ENCODE results near the gene CHL1.

CHL1 gene

DNA sequence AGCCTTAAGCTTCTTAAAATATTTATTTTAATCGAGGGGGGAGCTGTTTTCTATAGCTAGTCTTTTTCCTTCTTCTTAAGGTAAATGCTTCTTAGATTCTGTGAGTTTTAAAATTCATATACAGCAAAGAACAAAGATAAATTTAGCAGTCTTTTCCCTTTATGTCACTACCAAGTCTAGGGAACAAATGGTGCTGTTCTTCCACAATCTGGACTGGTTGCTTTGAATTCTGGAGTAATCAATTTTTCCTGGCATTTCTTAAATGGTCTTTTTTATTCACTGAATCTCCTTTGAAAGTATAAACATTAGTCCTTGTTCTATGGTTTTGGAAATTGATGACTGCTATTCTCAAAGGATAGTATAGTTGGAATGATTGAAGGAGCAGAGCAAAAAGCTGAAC lies 82.8 kb downstream of the CHL1 start:
- no peak for DNase-seq

GRCh38 chr3:280681-281080 lies 84.1 kb downstream of the CHL1 start:
- DNase-seq: no peak

- no peak for DNase-seq
Measured at GRCh38 chr3:284322-284721, 87.8 kb downstream of the CHL1 start.

DNA sequence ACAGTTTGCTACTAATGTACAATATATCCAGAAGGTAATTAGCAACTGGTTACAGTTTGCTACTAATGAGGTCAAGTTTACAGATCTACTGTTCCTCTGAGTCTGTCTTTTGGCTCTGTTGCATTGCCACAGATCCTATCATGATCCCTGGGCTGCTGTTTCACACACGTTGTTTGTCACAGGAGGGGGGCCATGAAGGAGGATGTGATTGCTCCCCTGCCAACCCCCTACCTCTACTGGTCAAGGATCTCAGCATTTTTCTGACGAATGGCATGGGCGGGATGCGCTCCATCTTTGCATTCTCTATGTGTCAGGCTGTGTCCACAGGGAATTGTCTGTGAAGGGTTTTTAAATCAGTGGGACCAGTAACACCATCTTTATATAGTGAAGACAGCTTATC lies 91.9 kb downstream of the CHL1 start:
- no peak for DNase-seq

- no peak for DNase-seq
Measured at GRCh38 chr3:291028-291427, 94.5 kb downstream of the CHL1 start.

- DNase-seq: no peak
Measured at GRCh38 chr3:291646-292436, 95.3 kb downstream of the CHL1 start.

DNA sequence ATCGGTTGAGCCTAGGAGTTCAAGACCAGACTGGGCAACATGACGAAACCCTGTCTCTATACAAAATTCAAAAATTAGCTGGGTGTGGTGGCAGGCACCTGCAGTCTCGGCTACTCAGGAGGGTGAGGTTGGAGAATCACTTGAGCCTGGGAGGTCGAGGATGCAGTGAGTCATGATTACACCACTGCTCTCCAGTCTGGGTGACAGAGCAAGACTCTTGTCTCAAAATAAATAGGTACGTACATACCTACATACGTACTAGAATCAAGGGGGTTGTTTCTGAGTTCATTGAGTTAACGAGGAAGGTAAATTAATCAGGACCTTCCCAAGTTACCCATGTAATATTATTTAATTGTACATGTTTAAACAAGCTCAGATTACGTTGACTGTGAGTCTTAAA lies 97.5 kb downstream of the CHL1 start:
- DNase-seq: no peak

GRCh38 chr3:294581-294980 lies 98.0 kb downstream of the CHL1 start:
- no peak for DNase-seq

GRCh38 chr3:295166-295565 lies 98.6 kb downstream of the CHL1 start:
- no peak for DNase-seq

DNA sequence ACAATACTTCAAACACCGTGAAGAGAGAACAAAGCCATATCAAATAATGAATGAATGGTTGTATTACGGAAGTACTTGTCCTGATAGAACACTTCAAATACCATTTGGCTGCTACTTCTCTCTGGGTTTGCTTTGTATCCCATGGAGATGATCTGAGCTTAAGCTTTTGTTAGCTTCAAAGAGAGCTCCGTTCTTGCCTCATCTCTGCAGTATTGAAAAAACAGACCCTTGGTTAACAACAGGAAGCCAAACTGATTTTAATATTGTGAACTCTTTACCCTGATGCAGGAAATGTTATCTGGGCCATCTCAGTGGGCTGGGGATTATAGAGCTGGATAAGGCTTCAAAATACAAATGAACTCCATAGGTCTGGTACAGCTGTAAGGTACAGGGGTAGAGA lies 101.0 kb downstream of the CHL1 start:
- no peak for DNase-seq

- DNase-seq: no peak
Measured at GRCh38 chr3:299590-300301, 103.2 kb downstream of the CHL1 start.

DNA sequence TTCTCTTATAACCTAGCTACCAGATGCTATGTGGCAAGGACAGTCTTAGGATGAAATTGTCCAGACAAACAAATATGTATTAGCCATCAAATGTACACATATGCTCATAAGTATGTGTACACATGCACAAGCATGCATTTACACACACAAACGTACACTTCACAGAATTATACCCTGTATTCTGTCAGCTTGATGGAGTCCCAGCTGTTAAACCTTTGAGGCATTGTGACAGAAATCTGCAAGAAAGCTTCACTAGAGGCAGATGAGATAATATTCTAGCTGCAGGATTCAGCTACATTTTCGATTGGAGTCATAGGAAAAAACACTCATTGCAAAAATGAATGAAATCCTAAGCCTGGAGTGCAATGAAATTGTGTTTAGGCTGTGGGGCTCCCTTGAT lies 110.6 kb downstream of the CHL1 start:
- no peak for DNase-seq

DNA sequence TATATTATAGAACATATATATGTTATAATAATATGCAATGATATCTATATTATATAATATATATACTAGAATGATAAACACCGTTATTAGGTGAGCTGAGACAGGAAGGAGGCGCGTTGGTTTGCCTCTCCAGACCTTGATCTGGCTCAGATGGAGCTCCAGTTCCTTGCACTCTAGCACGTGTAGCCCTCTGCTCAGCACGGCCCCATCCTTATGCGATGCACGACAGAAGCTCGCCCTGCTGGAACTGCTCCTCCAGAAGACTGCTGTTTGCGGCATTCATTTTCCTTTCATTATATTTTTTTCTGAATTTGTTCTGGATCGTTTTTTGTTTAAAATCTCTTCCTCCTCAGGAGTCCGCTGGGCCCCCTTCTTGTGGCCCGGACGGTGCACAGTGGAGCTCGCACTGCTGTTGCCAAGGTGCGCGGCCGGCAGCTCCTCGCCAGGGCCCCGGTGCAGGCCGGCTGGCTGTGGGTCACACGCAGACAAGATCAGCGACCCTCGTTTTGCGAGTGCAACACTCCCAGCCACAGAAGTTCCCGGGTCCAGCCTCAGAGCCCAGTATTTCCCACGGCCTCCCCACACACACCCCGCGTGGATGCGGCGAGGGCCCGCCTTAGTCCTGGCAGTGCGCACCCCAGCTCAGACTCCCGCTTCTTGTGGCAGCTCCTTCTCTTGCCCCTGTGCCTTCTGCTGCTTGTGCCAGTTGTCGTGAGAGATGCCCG lies 112.2 kb downstream of the CHL1 start:
- DNase-seq: no peak

GRCh38 chr3:312160-312733 lies 115.7 kb downstream of the CHL1 start:
- no peak for DNase-seq

- no peak for DNase-seq
Measured at GRCh38 chr3:312911-313310, 116.3 kb downstream of the CHL1 start.

- no peak for DNase-seq
Measured at GRCh38 chr3:317012-317411, 120.4 kb downstream of the CHL1 start.

DNA sequence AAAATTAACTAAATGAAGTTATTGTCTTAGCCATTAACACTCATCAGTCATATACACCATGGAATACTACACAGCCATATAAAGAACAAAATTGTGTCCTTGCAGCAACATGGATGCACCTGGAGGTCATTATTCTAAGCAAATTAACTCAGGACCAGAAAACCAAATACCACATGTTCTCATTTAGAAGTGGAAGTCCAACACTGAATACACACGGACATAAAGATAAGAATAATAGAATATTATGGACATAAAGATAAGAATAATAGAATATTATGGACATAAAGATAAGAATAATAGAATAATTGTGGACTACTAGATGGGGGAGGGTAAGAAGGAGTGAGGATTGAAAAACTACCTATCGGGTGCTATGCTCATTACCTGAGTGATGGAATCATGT lies 122.3 kb downstream of the CHL1 start:
- DNase-seq: no peak

GRCh38 chr3:324423-324822 lies 127.9 kb downstream of the CHL1 start:
- no peak for DNase-seq

GRCh38 chr3:325495-325894 lies 128.9 kb downstream of the CHL1 start:
- DNase-seq: no peak

- DNase-seq: no peak
Measured at GRCh38 chr3:330494-331115, 134.0 kb downstream of the CHL1 start.

DNA sequence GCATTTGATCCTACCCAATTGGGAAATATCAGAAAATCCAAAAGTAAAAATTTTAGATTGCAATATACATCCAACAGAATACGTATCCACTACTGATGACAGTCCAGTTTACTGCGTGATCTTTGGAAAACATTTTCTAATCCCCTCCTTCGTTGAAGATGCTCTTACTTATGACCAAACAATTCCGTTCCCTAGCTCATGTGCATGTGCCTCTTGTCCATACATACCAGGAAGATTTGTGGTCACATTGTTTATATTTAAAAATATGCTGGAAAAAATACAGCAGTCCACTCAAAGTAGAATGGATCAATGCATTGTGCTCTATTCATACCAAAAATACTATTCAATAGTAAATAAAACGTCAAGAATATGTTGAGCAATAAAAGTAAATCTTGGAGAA lies 135.3 kb downstream of the CHL1 start:
- DNase-seq: no peak

GRCh38 chr3:332701-333100 lies 136.1 kb downstream of the CHL1 start:
- no peak for DNase-seq

DNA sequence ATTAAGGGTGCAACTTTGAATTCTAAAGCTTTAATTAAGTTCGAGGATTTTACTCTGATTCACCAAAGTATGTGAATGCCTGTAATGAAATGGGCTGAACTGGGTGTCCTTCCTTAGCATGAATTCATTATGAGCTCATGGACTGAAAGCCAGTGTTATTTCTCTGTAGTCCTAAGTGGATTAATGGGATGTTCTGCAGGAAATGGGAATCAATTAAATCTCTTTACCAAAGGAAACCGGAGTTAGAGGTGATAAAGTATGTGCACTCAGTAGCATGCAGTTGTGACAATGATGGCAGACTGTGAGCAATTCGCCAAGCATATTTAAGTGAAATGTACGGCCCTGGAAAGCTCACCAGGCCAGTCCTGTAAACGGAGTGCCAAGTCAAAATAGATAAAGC lies 138.7 kb downstream of the CHL1 start:
- DNase-seq: no peak
